HepG2 (cell line): ENCODE measurements around the gene ZRANB2. TPM values are rescaled to one million over a fixed set of nuclear protein-coding genes. Genes with fewer than 3 reads are reported as not detected.

Source experiments
- ATAC-seq: fragments of 200-7000 bp; cut with Tn5 transposase; 3 replicates; pipeline ENCODE4 v1.9.1; 2020; ENCODE audit warnings: mild to moderate bottlenecking, moderate library complexity
- BruUV-seq: library from RNA; stranded (reverse); fragments of 400-500 nt; replicated peaks from 2 replicates; lab custom pipeline; 2021; lab: Mats Ljungman, UMichigan
- CTCF ChIA-PET: fragments of 300-600 bp; formaldehyde crosslinking; extraction: SDS; loops from one replicate; lab custom pipeline; 2021; ENCODE audit warnings: low total read pairs, inconsistent platforms, low intra/inter-chr PET ratio; lab: Yijun Ruan, JAX
- POLR2A ChIA-PET: fragments of 350-600 bp; sonication (Branson Sonifier 250); formaldehyde crosslinking; loops from one replicate; lab custom pipeline; 2020; ENCODE audit warnings: antibody characterized with exemption, inconsistent platforms; lab: Yijun Ruan, JAX
- DNase-seq: peaks from one replicate; pipeline ENCODE4 v3.0.0-alpha.2; 2015; ENCODE audit warnings: low spot score
- FAIRE-seq: peaks from 3 replicates; lab custom pipeline; 2011; peaks lifted over from hg19 to GRCh38; lab: Jason Lieb, UNC
- H2AFZ ChIP-seq: one replicate; pipeline ENCODE4 v1.6.1; 2011; ENCODE audit warnings: low read length, inconsistent platforms
- H3K27ac ChIP-seq: fragments of 300-600 bp; 3 replicates; pipeline ENCODE4 v1.8.0; 2011; ENCODE audit warnings: mixed run types, mild to moderate bottlenecking, mixed read lengths, low read length, inconsistent platforms; ENCODE audit not compliant: insufficient read depth; ENCODE audit errors: extremely low read length
- H3K27me3 ChIP-seq, 2 experiments: fragments of 200-600 bp in 1 of 2; 2 replicates in 1 of 2; 3 replicates in 1 of 2; pipeline versions ENCODE4 v1.6.0 to v1.8.0; 2011; ENCODE audit warnings: low read length in 2 of 2, mild to moderate bottlenecking in 2 of 2, moderate library complexity in 2 of 2, inconsistent platforms in 1 of 2; ENCODE audit not compliant: insufficient read depth in 2 of 2, control insufficient read depth in 1 of 2
- H3K36me3 ChIP-seq, 2 experiments: fragments of 200-600 bp in 1 of 2; replicated peaks in 1 of 2; 2 replicates in 1 of 2; 3 replicates in 1 of 2; pipeline versions ENCODE4 v1.5.1 to v1.8.0; 2011; ENCODE audit warnings: low read length in 2 of 2, inconsistent platforms in 1 of 2; ENCODE audit not compliant: insufficient read depth in 2 of 2, control insufficient read depth in 1 of 2
- H3K4me1 ChIP-seq: 2 replicates; pipeline ENCODE4 v1.5.1; 2012; ENCODE audit warnings: low read length, inconsistent platforms; ENCODE audit not compliant: insufficient read depth
- H3K4me2 ChIP-seq: 2 replicates; pipeline ENCODE4 v1.6.0; 2011; ENCODE audit warnings: low read depth, low read length, inconsistent platforms
- H3K4me3 ChIP-seq, 3 experiments: fragments of 200-600 bp in 1 of 3; sonication (generic), shearing (Covaris generic) in 1 of 3; replicated peaks in 1 of 3; 2 replicates each; pipeline ENCODE4 v1.5.1; 2011 to 2016; ENCODE audit warnings: low read length in 3 of 3, inconsistent platforms in 2 of 3, low read depth in 2 of 3, mild to moderate bottlenecking in 2 of 3, control low read depth in 1 of 3, mixed read lengths in 1 of 3; ENCODE audit not compliant: insufficient read depth in 1 of 3
- H3K79me2 ChIP-seq: one replicate; pipeline ENCODE4 v1.6.1; 2011; ENCODE audit warnings: low read length, inconsistent platforms; ENCODE audit not compliant: insufficient read depth
- H3K9ac ChIP-seq: 2 replicates; pipeline ENCODE4 v1.6.0; 2011; ENCODE audit warnings: mild to moderate bottlenecking, low read depth, low read length, inconsistent platforms; ENCODE audit not compliant: insufficient read depth
- H3K9me3 ChIP-seq: 2 replicates; pipeline ENCODE4 v1.5.1; 2012; ENCODE audit warnings: mild to moderate bottlenecking, low read length
- H4K20me1 ChIP-seq: 2 replicates; pipeline ENCODE4 v1.6.0; 2011; ENCODE audit warnings: inconsistent platforms, mild to moderate bottlenecking, low read length, moderate library complexity; ENCODE audit not compliant: insufficient read depth
- AHR ChIP-seq: IDR thresholded peaks from 2 replicates; pipeline ENCODE4 v1.6.1; 2018; ENCODE audit warnings: missing genetic modification reagents, missing compliant biosample characterization
- ATAD3A ChIP-seq: sonication (generic); formaldehyde crosslinking; IDR thresholded peaks from 2 replicates; pipeline ENCODE4 v1.4.0; 2020; ENCODE audit warnings: missing genetic modification reagents
- MZF1 ChIP-seq: sonication (generic); formaldehyde crosslinking; IDR thresholded peaks from 2 replicates; pipeline ENCODE4 v1.8.1; 2023; ENCODE audit warnings: mild to moderate bottlenecking, missing genetic modification reagents, borderline replicate concordance
- NCOA2 ChIP-seq: sonication (generic); formaldehyde crosslinking; IDR thresholded peaks from 2 replicates; pipeline ENCODE4 v1.8.0; 2022; ENCODE audit warnings: inconsistent platforms
- TOPORS ChIP-seq: sonication (generic); formaldehyde crosslinking; IDR thresholded peaks from 2 replicates; pipeline ENCODE4 v1.8.0; 2023; ENCODE audit warnings: mild to moderate bottlenecking, missing genetic modification reagents
- ZBTB25 ChIP-seq: IDR thresholded peaks from 2 replicates; pipeline ENCODE4 v1.6.1; 2018; ENCODE audit warnings: missing genetic modification reagents
- ZBTB34 ChIP-seq: sonication (generic); formaldehyde crosslinking; IDR thresholded peaks from 2 replicates; pipeline ENCODE4 v1.8.0; 2022; ENCODE audit warnings: mild to moderate bottlenecking, missing genetic modification reagents
- ZBTB39 ChIP-seq: sonication (generic); formaldehyde crosslinking; IDR thresholded peaks from 2 replicates; pipeline ENCODE4 v1.5.0; 2020; ENCODE audit warnings: missing genetic modification reagents
- ZNF615 ChIP-seq: sonication (generic); formaldehyde crosslinking; IDR thresholded peaks from 2 replicates; pipeline ENCODE4 v1.5.0; 2020; ENCODE audit warnings: mild to moderate bottlenecking, missing genetic modification reagents, borderline replicate concordance
- ZNF646 ChIP-seq: sonication (generic); formaldehyde crosslinking; IDR thresholded peaks from 2 replicates; pipeline ENCODE4 v1.9.0; 2021; ENCODE audit warnings: mild to moderate bottlenecking, missing genetic modification reagents
- ZNF709 ChIP-seq: sonication (generic); formaldehyde crosslinking; IDR thresholded peaks from 2 replicates; pipeline ENCODE4 v1.5.0; 2020; ENCODE audit warnings: mild to moderate bottlenecking, missing genetic modification reagents
- WGBS: methylation state at CpG from one replicate; pipeline ENCODE4 v1.1.6; 2017; ENCODE audit warnings: low lambda C conversion rate; 5-methylcytosine and 5-hydroxymethylcytosine counted together
- in situ Hi-C: cut with HindIII; loops from 2 replicates; pipeline ENCODE4 v1.10.0; 2017; ENCODE audit warnings: low pct_unique_long_range_greater_than_20kb; ENCODE audit not compliant: extremely low pct_ligation_motif_present
- intact Hi-C: fragments of 100-400 bp; cut with micrococcal nuclease; formaldehyde crosslinking; loops from one replicate; pipeline ENCODE4 v1.10.0; 2022; ENCODE audit not compliant: unreplicated experiment
- polyA plus RNA-seq, 8 experiments: library from polyadenylated mRNA; depleted of rRNA in 3 of 8; stranded (reverse) in 7 of 8; unstranded in 1 of 8; fragments of >200 nt; fragmentation: Illumina TruSeq in 4 of 8; extraction: Trizol in 4 of 8; gene quantifications; 2 replicates each; pipeline versions ENCODE4 v1.2.1 to v1.2.3, GENCODE V29; 2011 to 2016; ENCODE audit warnings: low read depth in 4 of 8, missing spikeins in 1 of 8, mixed read lengths in 1 of 8; ENCODE audit not compliant: insufficient read depth in 1 of 8
- total RNA-seq, 5 experiments: library from RNA; depleted of rRNA; stranded (reverse); fragments of >200 nt; fragmentation: Illumina TruSeq; extraction: Trizol; gene quantifications; 2 replicates each; pipeline ENCODE4 v1.2.3, GENCODE V29; 2016; ENCODE audit warnings: low read depth in 1 of 5

ZRANB2 gene
- total and polyA plus RNA-seq, 2 of the 13 experiments (the other 11 are each of a cell fraction or from before 2014, with no cell fraction given): 43.0 to 45.4 TPM

- H3K9me3 ChIP-seq: no peaks in the 10 kb centered on the region
- intact Hi-C loops: no loop called here
- no peaks in the 10 kb centered on the region for H4K20me1 ChIP-seq
- WGBS: 0% methylated on average over 1 of the region's 1 CpG
- H3K4me2 ChIP-seq: no peak overlapping the region
- H3K27me3 ChIP-seq: peaks cover 11 to 25% of the 10 kb centered on the region in 2 experiments
- FAIRE-seq (no peak), DNase-seq (no peak), ATAC-seq (no peak)
- H3K27ac ChIP-seq: no peak overlapping the region
- H3K9ac ChIP-seq: no peak overlapping the region
- H2AFZ ChIP-seq: no peak overlapping the region
- ChIA-PET POLR2A (no interaction called here), CTCF (no interaction called here)
- H3K4me1 ChIP-seq: peaks cover 6% of the 10 kb centered on the region; the same call in 1 of the 2 replicates
- H3K36me3 ChIP-seq: no peaks in the 10 kb centered on the region
- in situ Hi-C loops: loop anchor here (5.0 kb wide), 2 partner anchors 358 to 518 kb away; no protein-coding TSS in a partner anchor
- H3K4me3 ChIP-seq: no peak overlapping the region
- no TSS peak for BruUV-seq
- H3K79me2 ChIP-seq: no peaks in the 10 kb centered on the region
- TF ChIP-seq AHR (CRISPR knock-in tag) (no peak), ATAD3A (no peak), ZNF615 (no peak), ZBTB39 (no peak), MZF1 (CRISPR knock-in tag) (no peak), NCOA2 (CRISPR knock-in tag) (no peak), ZNF709 (no peak), ZNF646 (CRISPR knock-in tag) (no peak), ZBTB34 (no peak), ZBTB25 (CRISPR knock-in tag) (no peak), TOPORS (CRISPR knock-in tag) (no peak)
Observed at GRCh38 chr1:71044833-71045232, 36.0 kb downstream of the ZRANB2 start.
